ELF-1 (cell line): ENCODE measurements around the gene FOXO1.

Experiments used
- DNase-seq: peaks from one replicate; pipeline ENCODE4 v3.0.0-alpha.2; 2016; ENCODE audit warnings: low read depth, low spot score

FOXO1 gene

GRCh38 chr13:40609972-40610726, 56.3 kb downstream of the FOXO1 start:
- DNase-seq, result no peak

GRCh38 chr13:40608308-40608707, 58.1 kb downstream of the FOXO1 start:
- no peak for DNase-seq

DNA sequence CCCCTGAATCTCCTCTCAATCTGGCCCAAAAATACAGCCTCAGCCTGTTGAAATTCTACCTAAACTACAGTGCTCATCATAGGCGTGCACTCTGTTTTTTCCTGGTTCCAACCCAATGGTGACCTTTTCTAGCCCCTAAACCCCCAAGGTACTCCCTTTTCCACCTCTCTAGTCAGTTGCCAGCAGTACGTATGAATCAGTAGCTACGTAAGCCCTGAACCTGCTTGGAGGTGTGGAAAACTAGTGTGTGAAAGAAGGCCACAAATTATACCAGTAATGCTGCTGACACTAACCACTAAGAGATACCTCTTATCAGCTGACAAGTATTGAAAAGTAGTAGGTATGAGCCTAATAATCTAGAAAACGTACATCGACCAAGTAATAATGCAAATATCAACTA, 60.9 kb downstream of the FOXO1 start:
- DNase-seq, result no peak

GRCh38 chr13:40604135-40604534, 62.3 kb downstream of the FOXO1 start:
- no peak for DNase-seq

- no peak for DNase-seq
Observed at GRCh38 chr13:40600149-40600751, 66.2 kb downstream of the FOXO1 start.

DNA sequence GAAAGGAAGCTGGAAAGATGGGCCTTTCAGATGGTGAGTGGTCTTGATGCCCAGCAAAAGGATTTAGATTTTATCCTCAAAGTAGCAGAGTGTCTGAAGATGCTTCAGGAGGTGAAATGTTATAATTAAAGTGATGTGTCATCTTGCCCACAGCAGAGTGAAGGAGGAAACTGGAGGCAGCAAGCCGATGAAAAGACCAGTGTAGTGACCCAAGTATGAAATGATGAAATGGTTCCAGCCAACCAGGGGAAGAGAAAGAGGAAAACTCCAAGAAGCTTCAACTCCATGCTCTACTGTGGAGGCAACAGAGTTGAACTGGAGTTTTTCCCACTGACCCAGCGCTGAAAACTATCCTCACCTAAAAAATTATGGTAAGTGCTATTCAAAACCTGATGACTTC, 66.7 kb downstream of the FOXO1 start:
- no peak for DNase-seq

DNA sequence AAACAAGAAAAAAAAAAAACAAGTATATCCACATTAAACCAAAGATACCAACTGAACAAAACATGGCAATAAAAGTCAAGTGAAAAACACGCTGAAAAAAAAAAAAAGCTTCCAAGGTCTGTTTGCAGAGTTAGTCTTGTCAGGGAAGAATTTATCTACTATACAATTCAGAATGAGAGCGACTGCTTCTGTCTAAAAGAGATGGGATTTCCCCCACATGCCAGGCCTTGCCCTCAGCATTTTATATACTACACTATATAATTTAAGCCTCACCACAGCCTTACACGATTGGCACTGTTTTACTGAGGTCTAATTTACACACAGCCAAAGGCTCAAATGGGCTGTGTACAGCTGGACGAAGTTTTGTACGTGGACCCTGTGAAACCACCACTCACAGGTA, 67.3 kb downstream of the FOXO1 start:
- DNase-seq, result no peak

DNA sequence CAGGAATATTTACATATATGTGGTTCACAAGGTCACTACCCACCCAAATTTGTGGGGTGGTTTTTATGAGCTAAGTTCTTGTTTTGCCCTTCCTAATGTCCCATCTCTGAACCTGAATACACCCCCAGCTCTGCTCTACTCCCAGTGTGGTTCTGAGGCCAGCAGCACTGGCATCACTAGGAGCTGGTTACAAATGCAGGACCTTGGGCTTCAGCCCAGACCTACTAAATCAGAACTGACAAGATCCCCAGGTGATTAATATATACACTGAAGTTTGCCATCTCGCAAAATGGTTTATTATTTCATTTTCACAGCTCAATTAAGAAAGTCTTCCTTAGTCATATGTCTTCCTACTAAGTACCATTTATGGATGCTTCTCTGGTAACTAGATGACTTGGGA, 67.9 kb downstream of the FOXO1 start:
- DNase-seq, result no peak

- DNase-seq, result peak; percentile 59
Observed at GRCh38 chr13:40597735-40598365, 68.6 kb downstream of the FOXO1 start.

DNA sequence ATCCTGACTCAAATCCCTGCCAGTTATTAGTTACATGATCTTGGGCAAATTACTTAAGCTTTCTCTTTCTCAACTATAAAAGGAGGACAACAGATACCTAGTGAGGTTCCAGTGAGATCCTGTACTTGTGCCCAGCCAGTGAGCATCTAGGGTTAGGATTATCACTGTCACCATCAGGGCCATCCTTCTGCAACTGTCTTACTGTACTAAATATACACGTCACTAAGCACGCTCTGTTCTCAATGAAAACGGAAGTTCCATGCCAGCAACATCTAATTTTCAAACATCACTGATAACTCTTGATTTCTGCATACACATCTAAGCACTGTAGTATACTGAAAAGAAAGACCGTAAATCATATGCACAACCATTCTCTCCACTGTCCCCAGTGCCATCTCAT, 70.0 kb downstream of the FOXO1 start:
- no peak for DNase-seq

GRCh38 chr13:40595693-40596092, 70.7 kb downstream of the FOXO1 start:
- no peak for DNase-seq

GRCh38 chr13:40592035-40592434, 74.4 kb downstream of the FOXO1 start:
- no peak for DNase-seq

- no peak for DNase-seq
Observed at GRCh38 chr13:40591091-40591490, 75.3 kb downstream of the FOXO1 start.

DNA sequence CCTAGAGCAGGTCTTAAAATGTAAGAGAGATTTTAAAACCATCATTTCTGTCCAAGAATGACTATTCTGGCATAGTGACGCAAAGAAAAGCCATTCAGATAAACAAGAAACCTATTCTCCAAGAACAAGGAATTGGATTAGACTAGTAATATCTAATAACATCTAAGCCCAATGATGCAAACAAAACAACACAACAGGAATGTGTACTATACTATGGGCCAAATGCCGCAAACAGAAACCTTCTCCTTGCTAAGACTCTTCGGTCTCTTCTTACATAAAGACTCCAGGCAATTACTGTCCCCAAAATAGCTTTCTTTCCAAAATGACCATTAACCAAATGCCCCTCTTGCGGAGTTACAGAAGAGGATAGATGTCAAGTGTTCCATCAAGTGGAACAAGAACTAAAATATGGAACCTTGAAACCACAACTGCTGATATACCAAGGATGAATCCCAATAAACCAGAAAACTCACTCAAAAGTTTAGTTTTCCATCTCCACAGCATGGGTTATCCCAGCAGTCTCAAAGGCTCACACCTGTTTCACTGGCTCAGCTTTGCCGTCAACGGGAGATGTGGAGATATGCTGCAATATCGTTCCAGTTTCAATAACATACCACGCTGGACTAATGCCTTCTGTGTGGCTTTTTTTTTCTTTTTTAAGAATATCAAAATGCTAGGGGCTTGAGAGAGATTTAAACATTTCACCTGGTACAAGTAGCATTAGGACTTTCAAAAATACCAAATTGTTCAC, 76.2 kb downstream of the FOXO1 start:
- no peak for DNase-seq

DNA sequence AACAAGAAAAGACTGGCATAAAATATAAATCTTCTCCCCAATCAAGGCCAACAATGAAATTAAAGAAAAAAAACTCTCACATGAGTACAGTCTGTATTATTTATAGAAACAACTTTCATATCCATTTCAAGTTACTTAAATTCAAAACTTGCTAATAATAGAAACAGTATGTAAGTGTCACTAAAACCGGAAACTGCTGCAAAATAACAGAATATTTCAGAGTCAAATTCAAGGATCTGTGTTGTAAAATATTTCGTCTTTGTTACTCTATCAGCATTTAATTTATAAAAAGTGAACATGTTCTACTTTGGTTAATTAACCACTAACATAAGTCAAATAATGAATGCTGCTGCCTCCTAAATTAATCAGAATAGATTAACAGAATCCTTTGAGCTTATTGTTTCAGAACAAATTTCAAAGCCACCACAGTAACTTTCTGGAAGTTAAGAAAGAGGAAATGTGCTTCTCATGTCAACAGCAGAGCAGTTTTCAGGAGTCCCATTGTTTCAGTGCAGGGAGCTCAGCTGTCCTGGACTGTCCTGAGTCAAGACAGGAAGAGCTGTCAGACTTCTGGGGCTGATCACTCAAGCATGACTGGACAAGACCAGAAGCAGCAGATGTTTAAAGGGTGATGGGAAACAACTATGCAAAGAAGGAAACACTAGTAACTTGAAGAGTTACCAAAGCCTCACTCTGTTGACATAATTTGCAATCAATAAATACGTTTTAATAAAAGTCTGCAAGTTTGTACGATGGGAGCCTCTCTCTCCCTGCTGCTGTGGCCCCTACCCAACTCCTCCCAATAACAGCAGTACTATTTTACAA, 76.9 kb downstream of the FOXO1 start:
- peak; percentile 36 for DNase-seq

DNA sequence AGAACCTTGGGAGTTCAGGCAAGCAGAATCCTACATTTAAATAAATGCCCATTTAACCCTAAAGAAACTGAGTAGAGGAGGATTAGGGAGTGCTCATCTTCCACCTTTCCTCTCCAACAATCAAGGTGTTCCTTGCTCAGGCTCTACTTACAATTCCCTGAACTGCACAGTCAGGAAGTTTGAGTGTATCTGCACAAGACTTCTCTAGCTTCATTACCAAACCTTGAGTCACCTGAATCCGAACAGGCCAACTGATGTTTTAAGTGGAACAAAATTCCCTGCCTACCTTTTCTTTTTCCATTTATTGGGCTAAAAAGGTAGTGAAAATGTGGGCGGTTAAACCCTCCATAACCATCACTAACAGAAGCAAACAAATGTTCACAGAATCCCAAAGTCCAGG, 78.3 kb downstream of the FOXO1 start:
- DNase-seq, result no peak

- DNase-seq, result no peak
Observed at GRCh38 chr13:40586886-40587565, 79.4 kb downstream of the FOXO1 start.

DNA sequence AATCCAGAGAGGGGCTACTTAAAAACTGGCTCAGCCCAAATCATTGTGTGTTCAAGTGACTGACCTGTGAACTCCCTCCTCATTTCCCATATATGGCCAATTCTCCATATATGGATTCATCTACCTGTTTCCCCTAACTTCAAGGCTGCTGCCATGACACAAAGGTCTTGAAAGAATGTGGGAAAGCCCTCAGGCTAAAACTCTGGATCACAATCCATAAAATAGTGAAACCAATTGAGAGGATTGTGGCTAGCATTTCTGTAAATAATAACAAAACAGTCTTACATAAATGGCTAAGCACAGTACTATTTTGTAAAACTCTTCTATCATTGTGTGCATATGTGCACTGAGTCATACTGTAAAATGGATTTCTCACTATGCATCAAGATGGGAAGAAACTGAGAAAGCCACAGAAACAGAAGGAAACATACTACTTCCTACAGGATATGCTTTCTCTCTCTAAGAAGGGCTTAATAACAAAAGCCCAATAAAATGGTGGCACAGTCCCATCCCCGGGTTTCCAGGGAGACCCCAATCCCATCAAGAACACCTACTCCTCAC, 80.5 kb downstream of the FOXO1 start:
- peak; percentile 52 for DNase-seq

GRCh38 chr13:40583738-40584137, 82.7 kb downstream of the FOXO1 start:
- no peak for DNase-seq

DNA sequence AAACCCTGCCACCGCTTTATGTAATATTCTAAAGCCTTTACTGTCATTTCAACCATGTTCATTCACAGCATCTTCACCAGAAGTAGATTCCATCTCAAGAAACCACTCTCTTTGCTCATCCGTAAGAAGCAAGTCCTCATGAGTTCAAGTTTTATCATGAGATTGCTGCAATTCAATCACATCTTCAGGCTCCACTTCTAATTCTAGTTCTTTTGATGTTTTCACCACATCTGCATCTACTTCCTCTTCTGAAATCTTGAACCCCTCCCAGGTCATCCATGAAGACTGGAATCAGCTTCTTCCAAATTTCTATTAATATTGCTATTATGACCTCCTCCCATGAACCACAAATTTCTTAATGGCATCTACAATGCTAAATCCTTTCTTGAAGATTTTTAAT, 83.9 kb downstream of the FOXO1 start:
- no peak for DNase-seq

GRCh38 chr13:40581277-40581579, 85.2 kb downstream of the FOXO1 start:
- no peak for DNase-seq
